Caco-2 (cell line): Measurements from ENCODE around the gene MN1. TPM values are rescaled to one million over a fixed set of nuclear protein-coding genes. Genes with fewer than 3 reads are reported as not detected.

Experiments used
- BruUV-seq: library from RNA; stranded (reverse); fragments of 400-500 nt; replicated peaks from 2 replicates; lab custom pipeline; 2021; lab: Mats Ljungman, UMichigan
- CTCF ChIA-PET: fragments of 300-600 bp; sonication (Branson Sonifier 250); formaldehyde crosslinking; loops from one replicate; lab custom pipeline; 2022; ENCODE audit warnings: antibody characterized with exemption; lab: Charles Lee
- POLR2A ChIA-PET: fragments of 300-600 bp; sonication (Branson Sonifier 250); formaldehyde crosslinking; loops from one replicate; lab custom pipeline; 2022; ENCODE audit warnings: antibody characterized with exemption; lab: Charles Lee
- DNase-seq, 2 experiments: peaks; one replicate each; pipeline versions ENCODE4 v3.0.0 to v3.0.0-alpha.2; 2020 to 2022
- H3K27me3 ChIP-seq: replicated peaks from 2 replicates; pipeline ENCODE4 v1.6.0; 2011; ENCODE audit warnings: low read length; ENCODE audit not compliant: control insufficient read depth, insufficient read depth
- H3K36me3 ChIP-seq: 2 replicates; pipeline ENCODE4 v1.5.1; 2011; ENCODE audit warnings: low read length; ENCODE audit not compliant: control insufficient read depth, insufficient read depth
- H3K4me1 ChIP-seq: fragments of 250-450 bp; sonication (Bioruptor Pico); 2 replicates; pipeline ENCODE4 v1.5.1; 2020; ENCODE audit warnings: mild to moderate bottlenecking
- H3K4me3 ChIP-seq: 2 replicates; pipeline ENCODE4 v1.5.1; 2011; ENCODE audit warnings: low read depth, mild to moderate bottlenecking, control low read depth, low read length
- H3K9me3 ChIP-seq: fragments of 250-450 bp; sonication (Bioruptor Pico); 2 replicates; pipeline ENCODE4 v1.5.1; 2020; ENCODE audit warnings: mild to moderate bottlenecking, moderate library complexity
- H3K27ac Mint-ChIP-seq: one replicate; pipeline ENCODE4 v1.8.0; 2022; ENCODE audit warnings: mixed read lengths; ENCODE audit not compliant: unreplicated experiment
- H3K27me3 Mint-ChIP-seq: one replicate; pipeline ENCODE4 v1.8.0; 2022; ENCODE audit warnings: mixed read lengths; ENCODE audit not compliant: insufficient read depth, unreplicated experiment
- H3K36me3 Mint-ChIP-seq: one replicate; pipeline ENCODE4 v1.8.0; 2022; ENCODE audit warnings: mild to moderate bottlenecking, mixed read lengths; ENCODE audit not compliant: insufficient read depth, unreplicated experiment
- H3K4me1 Mint-ChIP-seq: one replicate; pipeline ENCODE4 v1.8.0; 2022; ENCODE audit warnings: low read depth, mixed read lengths; ENCODE audit not compliant: unreplicated experiment
- H3K4me3 Mint-ChIP-seq: one replicate; pipeline ENCODE4 v1.8.0; 2022; ENCODE audit warnings: mild to moderate bottlenecking, moderate library complexity, mixed read lengths; ENCODE audit not compliant: unreplicated experiment
- H3K9me3 Mint-ChIP-seq: one replicate; pipeline ENCODE4 v1.8.0; 2022; ENCODE audit warnings: mixed read lengths; ENCODE audit not compliant: unreplicated experiment
- CTCF ChIP-seq, 2 experiments: fragments of 200-600 bp in 1 of 2; IDR thresholded peaks; 1 replicate in 1 of 2; 2 replicates in 1 of 2; pipeline versions ENCODE4 v1.5.1 to v1.8.0; 2011 to 2022; ENCODE audit warnings: antibody characterized with exemption in 1 of 2, control low read depth in 1 of 2, inconsistent platforms in 1 of 2, low read depth in 1 of 2, low read length in 1 of 2, mild to moderate bottlenecking in 1 of 2, moderate library complexity in 1 of 2; ENCODE audit not compliant: insufficient read depth in 1 of 2, severe bottlenecking in 1 of 2, unreplicated experiment in 1 of 2
- intact Hi-C: fragments of 100-400 bp; cut with micrococcal nuclease; formaldehyde crosslinking; loops from one replicate; pipeline ENCODE4 v1.10.0; 2022; ENCODE audit not compliant: unreplicated experiment
- total RNA-seq: library from RNA; stranded (reverse); gene quantifications from 2 replicates; pipeline ENCODE4 v1.2.3, GENCODE V29; 2022

The MN1 gene
- total RNA-seq, 1 experiment from 2014 or later, result 0.32 TPM

- intact Hi-C loops, result no loop called here
- no peaks in the 10 kb centered on the region for H3K36me3 ChIP-seq
- Mint-ChIP-seq H3K4me1 (no peaks in the 10 kb centered on the region), H3K27me3 (no peaks in the 10 kb centered on the region), H3K9me3 (no peaks in the 10 kb centered on the region), H3K4me3 (no peak overlapping the region), H3K36me3 (no peaks in the 10 kb centered on the region), H3K27ac (no peak overlapping the region)
- no peak overlapping the region for H3K4me3 ChIP-seq
- no TSS peak for BruUV-seq
- ChIA-PET CTCF (no interaction called here), POLR2A (no interaction called here)
- H3K27me3 ChIP-seq, result no peaks in the 10 kb centered on the region
- no peak for TF ChIP-seq CTCF (IDR thresholded peaks at IDR 0.05; ENCODE audit: insufficient read depth in 1 of 2, low read depth in 1 of 2, low read length in 1 of 2, severe bottlenecking in 1 of 2, unreplicated experiment in 1 of 2)
- DNase-seq, result no peak
- no peaks in the 10 kb centered on the region for H3K9me3 ChIP-seq
- H3K4me1 ChIP-seq, result peaks cover 8% of the 10 kb centered on the region; the same call in 1 of the 2 replicates
Measured at GRCh38 chr22:27755521-27756211, 45.9 kb downstream of the MN1 start.

- no peaks in the 10 kb centered on the region for H3K9me3 ChIP-seq
- peaks cover under 1% of the 10 kb centered on the region for H3K27me3 Mint-ChIP-seq
- no peak overlapping the region for H3K4me3 ChIP-seq
- H3K9me3 Mint-ChIP-seq, result no peaks in the 10 kb centered on the region
- H3K36me3 Mint-ChIP-seq, result no peaks in the 10 kb centered on the region
- no TSS peak for BruUV-seq
- H3K4me1 Mint-ChIP-seq, result peaks cover 5% of the 10 kb centered on the region
- peaks cover 8% of the 10 kb centered on the region; the same call in 1 of the 2 replicates for H3K4me1 ChIP-seq
- no peak for TF ChIP-seq CTCF (IDR thresholded peaks at IDR 0.05; ENCODE audit: insufficient read depth in 1 of 2, low read depth in 1 of 2, low read length in 1 of 2, severe bottlenecking in 1 of 2, unreplicated experiment in 1 of 2)
- H3K27ac Mint-ChIP-seq, result no peak overlapping the region
- H3K27me3 ChIP-seq, result no peaks in the 10 kb centered on the region
- CTCF ChIA-PET, result no interaction called here
- POLR2A ChIA-PET, result no interaction called here
- H3K36me3 ChIP-seq, result no peaks in the 10 kb centered on the region
- intact Hi-C loops, result no loop called here
- no peak for DNase-seq
- no peak overlapping the region for H3K4me3 Mint-ChIP-seq
Measured at GRCh38 chr22:27754888-27755480, 46.6 kb downstream of the MN1 start.

GRCh38 chr22:27754247-27754887 is 47.2 kb downstream of the MN1 start:
- Histone ChIP-seq H3K9me3 (no peaks in the 10 kb centered on the region), H3K4me3 (no peak overlapping the region), H3K4me1 (peaks cover 8% of the 10 kb centered on the region; the same call in 1 of the 2 replicates), H3K36me3 (no peaks in the 10 kb centered on the region), H3K27me3 (no peaks in the 10 kb centered on the region)
- POLR2A ChIA-PET, result no interaction called here
- H3K4me1 Mint-ChIP-seq, result peaks cover 8% of the 10 kb centered on the region
- no peak for DNase-seq
- TF ChIP-seq CTCF (IDR thresholded peaks at IDR 0.05; ENCODE audit: insufficient read depth in 1 of 2, low read depth in 1 of 2, low read length in 1 of 2, severe bottlenecking in 1 of 2, unreplicated experiment in 1 of 2), result no peak
- H3K36me3 Mint-ChIP-seq, result no peaks in the 10 kb centered on the region
- H3K27ac Mint-ChIP-seq, result no peak overlapping the region
- CTCF ChIA-PET, result no interaction called here
- BruUV-seq, result no TSS peak
- peaks cover 3% of the 10 kb centered on the region for H3K27me3 Mint-ChIP-seq
- no peak overlapping the region for H3K4me3 Mint-ChIP-seq
- H3K9me3 Mint-ChIP-seq, result no peaks in the 10 kb centered on the region
- intact Hi-C loops, result no loop called here
